HG03521 (cell line): ENCODE results near the gene BOD1.
"Not testable (repeated sequence)": the region's sequence is repeated elsewhere in the genome, so short reads cannot be mapped to it uniquely, and the experiment has no call there.

Experiments
- ATAC-seq: cut with Tn5 transposase; IDR thresholded peaks from one replicate; pipeline ENCODE4 v1.9.1; 2021; ENCODE audit warnings: mild to moderate bottlenecking, moderate library complexity; ENCODE audit not compliant: unreplicated experiment

BOD1 gene

GRCh38 chr5:173620784-173621183 is 4.3 kb upstream of the BOD1 start:
- no peak for ATAC-seq

GRCh38 chr5:173618927-173619519 is 2.6 kb upstream of the BOD1 start:
- no peak for ATAC-seq

- peak; percentile 44 for ATAC-seq
Measured at GRCh38 chr5:173615884-173616576, 420 bp downstream of the BOD1 start.

GRCh38 chr5:173614591-173614990 is 1.9 kb downstream of the BOD1 start:
- no peak for ATAC-seq

GRCh38 chr5:173613433-173614159 is 2.9 kb downstream of the BOD1 start:
- no peak for ATAC-seq

GRCh38 chr5:173612948-173613347 is 3.5 kb downstream of the BOD1 start:
- no peak for ATAC-seq

- no peak for ATAC-seq
Measured at GRCh38 chr5:173611706-173612105, 4.7 kb downstream of the BOD1 start.

GRCh38 chr5:173604141-173604540 is 12.3 kb downstream of the BOD1 start:
- ATAC-seq, result no peak

GRCh38 chr5:173602423-173602822 is 14.0 kb downstream of the BOD1 start:
- ATAC-seq, result no peak

GRCh38 chr5:173598686-173599085 is 17.8 kb downstream of the BOD1 start:
- ATAC-seq, result no peak

- no peak for ATAC-seq
Measured at GRCh38 chr5:173597304-173597703, 19.1 kb downstream of the BOD1 start.

GRCh38 chr5:173595841-173596240 is 20.6 kb downstream of the BOD1 start:
- ATAC-seq, result no peak

GRCh38 chr5:173594061-173594460 is 22.4 kb downstream of the BOD1 start:
- no peak for ATAC-seq

GRCh38 chr5:173592050-173592669 is 24.3 kb downstream of the BOD1 start:
- ATAC-seq, result no peak

- ATAC-seq, result no peak
Measured at GRCh38 chr5:173591056-173591514, 25.4 kb downstream of the BOD1 start.

- ATAC-seq, result no peak
Measured at GRCh38 chr5:173590436-173591055, 25.9 kb downstream of the BOD1 start.

- not testable (repeated sequence) for ATAC-seq
Measured at GRCh38 chr5:173586133-173586532, 30.3 kb downstream of the BOD1 start.

- no peak for ATAC-seq
Measured at GRCh38 chr5:173583346-173583745, 33.1 kb downstream of the BOD1 start.

- ATAC-seq, result no peak
Measured at GRCh38 chr5:173582216-173583111, 34.0 kb downstream of the BOD1 start.
